Left ventricle myocardium superior (tissue), 1 donor: Measurements from ENCODE around the gene RUNX3. TPM values are rescaled to one million over a fixed set of nuclear protein-coding genes. Genes with fewer than 3 reads are reported as not detected.

Source experiments
- ATAC-seq: fragments of 200-7000 bp; cut with Tn5 transposase; one replicate; pipeline ENCODE4 v1.9.1; 2020; ENCODE audit warnings: mild to moderate bottlenecking, moderate library complexity
- DNase-seq: peaks from one replicate; pipeline ENCODE4 v3.0.0-alpha.2; 2020
- intact Hi-C: fragments of 100-400 bp; cut with micrococcal nuclease; formaldehyde crosslinking; loops from one replicate; pipeline ENCODE4 v1.11.0; 2022
- microRNA-seq: library from miRNA; unstranded; fragments of <30 nt; microRNA quantifications from one replicate; pipeline ENCODE4 v1.2.0, GENCODE V29; 2020; ENCODE audit warnings: borderline number of aligned reads
- total RNA-seq: library from RNA; stranded (reverse); fragmentation: NEBNext Ultra II Directional; extraction: Animal tissue kit (Norgen Biotek cat#: 25700); gene quantifications from one replicate; pipeline ENCODE4 v1.2.1, GENCODE V29; 2021
- donor health status: DM: no; HTN: yes; CAD: no; lungs with severe emphysema.

Gene RUNX3
- total RNA-seq, 1 donor from 2014 or later: 0.89 TPM

- DNase-seq (no peak), ATAC-seq (no peak)
- intact Hi-C loops: loop anchor here (10.0 kb wide), 1 partner anchor 345 kb away; no protein-coding TSS in a partner anchor
Measured at GRCh38 chr1:24859063-24860010, 70.7 kb downstream of the RUNX3 start.

- ATAC-seq (no peak), DNase-seq (no peak)
- intact Hi-C loops: loop anchor here (10.0 kb wide), 1 partner anchor 347 kb away; no protein-coding TSS in a partner anchor
Measured at GRCh38 chr1:24858277-24858676, 71.8 kb downstream of the RUNX3 start.

GRCh38 chr1:24857507-24858133 is 72.5 kb downstream of the RUNX3 start:
- intact Hi-C loops: loop anchor here (10.0 kb wide), 1 partner anchor 347 kb away; no protein-coding TSS in a partner anchor
- no peak for DNase-seq
- ATAC-seq: no peak

GRCh38 chr1:24856787-24857506 is 73.1 kb downstream of the RUNX3 start:
- intact Hi-C loops: loop anchor here (10.0 kb wide), 1 partner anchor 348 kb away; no protein-coding TSS in a partner anchor
- DNase-seq: no peak
- ATAC-seq: no peak

- ATAC-seq (no peak), DNase-seq (no peak)
- intact Hi-C loops: loop anchor here (10.0 kb wide), 1 partner anchor 349 kb away; no protein-coding TSS in a partner anchor
Measured at GRCh38 chr1:24855474-24855873, 74.6 kb downstream of the RUNX3 start.

GRCh38 chr1:24853649-24854048 is 76.4 kb downstream of the RUNX3 start:
- intact Hi-C loops: loop anchor here (10.0 kb wide), 1 partner anchor 351 kb away; no protein-coding TSS in a partner anchor

GRCh38 chr1:24850328-24850920 is 79.7 kb downstream of the RUNX3 start:
- intact Hi-C loops: loop anchor here (10.0 kb wide), 1 partner anchor 354 kb away; no protein-coding TSS in a partner anchor
- ATAC-seq: no peak
- DNase-seq: no peak

More at GRCh38 chr1:24853649-24854048, 76.4 kb downstream of the RUNX3 start:
- no peak for DNase-seq
- ATAC-seq: no peak

- intact Hi-C loops: loop anchor here (10.0 kb wide), 1 partner anchor 355 kb away; no protein-coding TSS in a partner anchor
- no peak for DNase-seq
- no peak for ATAC-seq
Measured at GRCh38 chr1:24849672-24850295, 80.3 kb downstream of the RUNX3 start.

Small RNA genes lying within 50 kb of the gene (microRNA-seq; reads per million reads assigned to microRNA genes)
- not detected for gene MIR6731

Other genes with a start within 250 kb of the RUNX3 start
- 358 TPM for gene CLIC4, start 184.8 kb downstream of the RUNX3 start, total RNA-seq